GM21390 (cell line): ENCODE data around the gene NAV2.

Experiments used
- ATAC-seq: cut with Tn5 transposase; IDR thresholded peaks from one replicate; pipeline ENCODE4 v1.9.1; 2021; ENCODE audit not compliant: unreplicated experiment

The NAV2 gene

GRCh38 chr11:19715373-19715772, 2.7 kb downstream of the NAV2 start:
- no peak for ATAC-seq

DNA sequence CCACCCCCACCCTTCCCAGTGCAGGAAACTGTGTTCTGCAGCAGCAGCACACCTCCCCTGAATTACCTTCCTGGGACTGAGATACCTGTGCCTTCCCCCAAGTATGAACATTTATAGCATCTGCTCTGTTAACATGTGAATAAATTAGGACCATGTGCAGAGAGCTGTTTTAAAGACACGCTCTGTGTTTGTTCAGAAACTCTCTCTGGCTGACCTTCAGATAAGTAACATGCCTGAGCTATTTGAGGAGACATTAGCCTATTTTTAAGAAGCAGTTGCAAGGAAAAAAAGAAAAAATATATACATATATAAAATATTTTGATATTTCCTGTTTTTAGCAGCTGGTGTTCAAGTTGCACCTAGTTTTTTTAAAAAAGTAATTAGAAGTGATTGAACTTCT, 5.4 kb downstream of the NAV2 start:
- no peak for ATAC-seq

DNA sequence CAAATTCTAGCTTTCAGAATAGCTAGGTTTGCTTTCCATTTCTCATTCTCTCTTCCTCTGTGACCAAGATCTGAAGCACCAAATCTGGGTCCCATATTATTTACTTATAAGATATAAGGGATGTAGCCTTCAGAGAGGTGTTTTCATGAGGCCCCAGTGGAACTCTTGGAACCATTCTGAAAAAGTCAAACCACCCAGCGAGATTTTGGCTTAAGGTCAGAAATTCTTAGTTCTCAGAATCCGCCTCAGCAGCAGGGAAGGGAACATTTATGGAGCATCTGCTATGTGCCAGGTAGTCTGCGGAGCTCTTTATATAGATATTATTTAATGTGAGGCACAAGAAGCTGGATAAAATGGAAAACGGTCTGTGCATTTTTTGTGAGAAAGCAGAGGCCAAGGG, 6.3 kb downstream of the NAV2 start:
- ATAC-seq = no peak

DNA sequence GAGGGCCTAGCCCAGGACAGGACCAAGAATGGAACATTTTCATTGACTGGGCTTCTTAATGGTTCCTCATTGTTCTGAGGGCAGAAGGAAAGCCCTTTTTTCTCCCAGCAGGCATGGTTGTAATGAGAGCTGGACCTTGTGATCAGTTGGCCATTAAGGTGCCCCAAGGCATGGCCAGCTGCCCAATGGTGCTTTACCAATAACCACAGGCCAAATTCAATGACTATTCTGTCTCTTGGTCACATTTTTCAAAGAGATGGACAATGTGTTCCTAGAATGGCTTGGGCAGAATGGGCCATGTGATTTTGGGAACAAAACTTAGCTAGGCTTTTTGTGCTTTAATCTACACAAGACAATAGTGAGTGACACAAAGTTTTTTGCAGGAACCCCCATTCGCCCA, 7.3 kb downstream of the NAV2 start:
- ATAC-seq = no peak

DNA sequence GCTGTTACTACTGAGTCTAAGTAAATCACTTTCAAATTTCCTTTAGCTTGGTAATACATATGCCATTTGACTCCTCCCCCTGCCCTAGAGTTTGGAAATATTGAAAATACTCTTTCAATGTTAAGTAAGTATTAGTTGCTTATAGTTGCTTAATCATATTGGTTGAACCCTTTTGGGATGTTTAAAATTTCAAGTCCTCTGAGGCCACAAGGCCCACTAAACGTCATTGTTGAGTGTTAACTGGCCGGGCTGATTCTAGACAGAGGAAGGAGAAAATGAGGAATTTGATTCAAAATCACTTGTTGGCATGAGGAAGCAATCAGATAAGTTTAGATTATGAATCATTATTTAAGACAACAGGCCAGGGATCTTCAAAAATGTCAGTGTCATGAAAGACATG, 8.5 kb downstream of the NAV2 start:
- no peak for ATAC-seq

- ATAC-seq = no peak
Observed at GRCh38 chr11:19722702-19723101, 10.1 kb downstream of the NAV2 start.

GRCh38 chr11:19723572-19724342, 11.1 kb downstream of the NAV2 start:
- ATAC-seq = no peak

- no peak for ATAC-seq
Observed at GRCh38 chr11:19724765-19725164, 12.1 kb downstream of the NAV2 start.

- no peak for ATAC-seq
Observed at GRCh38 chr11:19725379-19726079, 12.9 kb downstream of the NAV2 start.

GRCh38 chr11:19727246-19727645, 14.6 kb downstream of the NAV2 start:
- no peak for ATAC-seq

GRCh38 chr11:19728436-19728835, 15.8 kb downstream of the NAV2 start:
- no peak for ATAC-seq

GRCh38 chr11:19729141-19729540, 16.5 kb downstream of the NAV2 start:
- ATAC-seq = no peak

DNA sequence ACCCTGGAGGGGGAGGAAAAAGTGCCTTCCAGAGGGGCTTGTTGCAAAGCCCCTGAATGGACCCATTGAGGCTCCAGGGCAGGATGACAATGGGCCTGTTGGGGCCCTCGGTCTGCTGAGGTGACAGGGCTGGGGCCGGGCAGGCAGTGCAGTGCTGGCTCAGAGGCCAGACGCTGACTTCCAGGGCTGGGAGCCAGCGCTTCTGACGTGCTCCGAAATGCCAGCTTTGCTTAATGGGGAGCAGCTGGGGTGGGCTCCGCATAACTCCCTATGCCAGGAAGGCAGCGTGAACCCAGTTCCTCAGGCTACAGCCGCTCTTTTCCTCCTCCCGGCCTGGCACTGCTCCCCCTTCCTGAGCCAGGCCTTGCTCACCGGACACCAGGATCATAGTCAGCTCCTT, 17.7 kb downstream of the NAV2 start:
- no peak for ATAC-seq

- no peak for ATAC-seq
Observed at GRCh38 chr11:19734171-19734570, 21.5 kb downstream of the NAV2 start.

DNA sequence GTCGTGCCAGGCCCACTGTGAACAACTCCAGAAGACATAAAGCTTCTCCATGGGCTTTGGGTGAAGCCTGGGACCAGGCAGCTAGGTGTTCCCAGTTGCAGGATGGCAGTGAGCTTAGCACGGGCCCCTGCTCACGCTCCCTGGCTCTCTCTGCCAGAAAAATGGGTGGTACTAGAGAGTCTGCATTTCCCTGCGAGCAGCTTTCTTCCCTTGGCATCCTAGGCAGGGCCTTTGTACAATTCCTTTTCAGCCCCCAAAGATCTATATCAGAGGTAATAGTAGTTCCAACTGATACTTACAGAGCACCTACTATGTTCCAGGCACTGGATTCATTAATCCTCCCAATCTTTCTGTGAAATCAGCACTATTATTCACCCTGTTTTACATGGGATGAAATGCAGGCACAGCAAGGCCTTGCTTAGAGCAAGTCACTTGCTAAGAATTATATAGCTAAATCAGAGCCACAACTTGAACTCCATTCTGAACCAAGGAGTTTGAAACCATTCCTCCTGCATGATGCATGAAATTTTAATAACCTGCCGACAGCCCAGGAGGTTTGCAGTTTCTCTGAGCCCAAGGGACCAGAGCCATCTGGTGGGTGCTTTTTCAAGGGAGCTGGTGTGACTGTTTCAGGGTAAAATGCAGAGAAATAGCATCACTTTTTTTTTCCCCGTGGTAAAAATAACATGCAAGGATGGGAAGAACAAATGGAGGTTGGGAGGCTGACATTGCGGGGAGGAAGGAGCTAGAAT, 22.7 kb downstream of the NAV2 start:
- ATAC-seq = no peak

- no peak for ATAC-seq
Observed at GRCh38 chr11:19735909-19736498, 23.4 kb downstream of the NAV2 start.

- ATAC-seq = no peak
Observed at GRCh38 chr11:19736831-19737230, 24.2 kb downstream of the NAV2 start.

GRCh38 chr11:19737575-19737974, 24.9 kb downstream of the NAV2 start:
- no peak for ATAC-seq

GRCh38 chr11:19738124-19738523, 25.5 kb downstream of the NAV2 start:
- ATAC-seq = no peak

DNA sequence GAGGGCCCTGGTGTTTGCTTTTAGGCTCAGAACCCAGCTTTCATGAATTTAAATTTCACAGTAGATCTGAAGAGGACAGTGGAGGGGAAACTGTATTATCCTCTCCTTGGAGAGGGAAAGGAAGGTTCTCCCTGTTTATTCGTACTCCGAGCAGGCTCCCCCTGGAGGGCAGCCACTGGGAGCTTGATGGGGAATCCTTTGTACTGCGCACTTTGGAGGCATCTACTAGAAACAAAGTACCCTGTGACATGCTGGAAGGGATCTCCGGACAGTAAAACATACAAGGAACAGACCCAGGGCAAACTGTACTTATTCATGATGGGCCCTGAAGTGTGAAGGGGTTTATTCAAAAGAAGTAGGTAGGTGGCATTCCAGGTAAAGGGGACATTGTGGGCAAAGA, 27.2 kb downstream of the NAV2 start:
- ATAC-seq = no peak

DNA sequence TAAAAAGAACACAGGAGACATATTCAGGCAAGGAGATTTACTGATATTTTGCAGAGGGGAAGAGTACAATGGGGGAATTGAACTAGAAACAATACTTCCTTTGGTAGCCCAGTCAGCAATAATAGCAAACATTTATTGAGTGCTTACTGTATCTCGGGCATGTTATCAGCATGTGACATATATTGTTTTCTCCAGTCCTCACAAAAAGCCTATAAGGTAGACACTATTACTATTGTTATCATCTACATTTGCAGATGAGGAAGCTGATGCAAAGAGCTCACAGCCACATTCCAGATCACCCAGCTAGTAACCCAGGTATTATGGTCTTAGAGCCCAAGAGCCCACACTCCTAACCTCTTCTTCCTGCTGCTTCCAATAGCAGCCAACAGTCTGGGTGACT, 27.9 kb downstream of the NAV2 start:
- no peak for ATAC-seq
